HepG2 (cell line): ENCODE measurements around the gene OR10A3. TPM values are rescaled to one million over a fixed set of nuclear protein-coding genes. Genes with fewer than 3 reads are reported as not detected.

Source experiments
- ATAC-seq: fragments of 200-7000 bp; cut with Tn5 transposase; 3 replicates; pipeline ENCODE4 v1.9.1; 2020; ENCODE audit warnings: mild to moderate bottlenecking, moderate library complexity
- BruUV-seq: library from RNA; stranded (reverse); fragments of 400-500 nt; replicated peaks from 2 replicates; lab custom pipeline; 2021; lab: Mats Ljungman, UMichigan
- CTCF ChIA-PET: fragments of 300-600 bp; formaldehyde crosslinking; extraction: SDS; loops from one replicate; lab custom pipeline; 2021; ENCODE audit warnings: low total read pairs, inconsistent platforms, low intra/inter-chr PET ratio; lab: Yijun Ruan, JAX
- POLR2A ChIA-PET: fragments of 350-600 bp; sonication (Branson Sonifier 250); formaldehyde crosslinking; loops from one replicate; lab custom pipeline; 2020; ENCODE audit warnings: antibody characterized with exemption, inconsistent platforms; lab: Yijun Ruan, JAX
- DNase-seq: peaks from one replicate; pipeline ENCODE4 v3.0.0-alpha.2; 2015; ENCODE audit warnings: low spot score
- FAIRE-seq: peaks from 3 replicates; lab custom pipeline; 2011; peaks lifted over from hg19 to GRCh38; lab: Jason Lieb, UNC
- H2AFZ ChIP-seq: one replicate; pipeline ENCODE4 v1.6.1; 2011; ENCODE audit warnings: low read length, inconsistent platforms
- H3K27ac ChIP-seq: fragments of 300-600 bp; 3 replicates; pipeline ENCODE4 v1.8.0; 2011; ENCODE audit warnings: mixed run types, mild to moderate bottlenecking, mixed read lengths, low read length, inconsistent platforms; ENCODE audit not compliant: insufficient read depth; ENCODE audit errors: extremely low read length
- H3K27me3 ChIP-seq, 2 experiments: fragments of 200-600 bp in 1 of 2; 2 replicates in 1 of 2; 3 replicates in 1 of 2; pipeline versions ENCODE4 v1.6.0 to v1.8.0; 2011; ENCODE audit warnings: low read length in 2 of 2, mild to moderate bottlenecking in 2 of 2, moderate library complexity in 2 of 2, inconsistent platforms in 1 of 2; ENCODE audit not compliant: insufficient read depth in 2 of 2, control insufficient read depth in 1 of 2
- H3K36me3 ChIP-seq, 2 experiments: fragments of 200-600 bp in 1 of 2; replicated peaks in 1 of 2; 2 replicates in 1 of 2; 3 replicates in 1 of 2; pipeline versions ENCODE4 v1.5.1 to v1.8.0; 2011; ENCODE audit warnings: low read length in 2 of 2, inconsistent platforms in 1 of 2; ENCODE audit not compliant: insufficient read depth in 2 of 2, control insufficient read depth in 1 of 2
- H3K4me1 ChIP-seq: 2 replicates; pipeline ENCODE4 v1.5.1; 2012; ENCODE audit warnings: low read length, inconsistent platforms; ENCODE audit not compliant: insufficient read depth
- H3K4me2 ChIP-seq: 2 replicates; pipeline ENCODE4 v1.6.0; 2011; ENCODE audit warnings: low read depth, low read length, inconsistent platforms
- H3K4me3 ChIP-seq, 3 experiments: fragments of 200-600 bp in 1 of 3; sonication (generic), shearing (Covaris generic) in 1 of 3; replicated peaks in 1 of 3; 2 replicates each; pipeline ENCODE4 v1.5.1; 2011 to 2016; ENCODE audit warnings: low read length in 3 of 3, inconsistent platforms in 2 of 3, low read depth in 2 of 3, mild to moderate bottlenecking in 2 of 3, control low read depth in 1 of 3, mixed read lengths in 1 of 3; ENCODE audit not compliant: insufficient read depth in 1 of 3
- H3K79me2 ChIP-seq: one replicate; pipeline ENCODE4 v1.6.1; 2011; ENCODE audit warnings: low read length, inconsistent platforms; ENCODE audit not compliant: insufficient read depth
- H3K9ac ChIP-seq: 2 replicates; pipeline ENCODE4 v1.6.0; 2011; ENCODE audit warnings: mild to moderate bottlenecking, low read depth, low read length, inconsistent platforms; ENCODE audit not compliant: insufficient read depth
- H3K9me3 ChIP-seq: 2 replicates; pipeline ENCODE4 v1.5.1; 2012; ENCODE audit warnings: mild to moderate bottlenecking, low read length
- H4K20me1 ChIP-seq: 2 replicates; pipeline ENCODE4 v1.6.0; 2011; ENCODE audit warnings: inconsistent platforms, mild to moderate bottlenecking, low read length, moderate library complexity; ENCODE audit not compliant: insufficient read depth
- CENPT ChIP-seq: sonication (generic); formaldehyde crosslinking; IDR thresholded peaks from 2 replicates; pipeline ENCODE4 v1.8.0; 2022; ENCODE audit warnings: low read depth, mild to moderate bottlenecking, moderate library complexity, missing genetic modification reagents
- DR1 ChIP-seq: sonication (generic); formaldehyde crosslinking; IDR thresholded peaks from 2 replicates; pipeline ENCODE4 v1.8.0; 2021; ENCODE audit warnings: mild to moderate bottlenecking, missing genetic modification reagents, inconsistent platforms
- JUN ChIP-seq: sonication (generic); formaldehyde crosslinking; IDR thresholded peaks from 2 replicates; pipeline ENCODE4 v1.4.0; 2020; ENCODE audit warnings: mild to moderate bottlenecking, missing genetic modification reagents
- KLF6 ChIP-seq: IDR thresholded peaks from 2 replicates; pipeline ENCODE4 v1.8.0; 2016; ENCODE audit warnings: missing biosample characterization, missing genetic modification reagents
- XRCC5 ChIP-seq: fragments of 200-400 bp; formaldehyde crosslinking; optimal IDR thresholded peaks from 2 replicates; pipeline ENCODE3; 2017; ENCODE audit warnings: mild to moderate bottlenecking, low read length
- ZGPAT ChIP-seq: IDR thresholded peaks from 2 replicates; pipeline ENCODE4 v1.6.1; 2016; ENCODE audit warnings: mild to moderate bottlenecking
- ZNF207 ChIP-seq: fragments of 450-650 bp; IDR thresholded peaks from 2 replicates; pipeline ENCODE4 v1.6.1; 2016; ENCODE audit warnings: antibody characterized with exemption, borderline replicate concordance
- ZNF337 ChIP-seq: sonication (generic); formaldehyde crosslinking; IDR thresholded peaks from 2 replicates; pipeline ENCODE4 v1.5.1; 2020; ENCODE audit warnings: missing genetic modification reagents, low read depth, mild to moderate bottlenecking, borderline replicate concordance
- ZNF577 ChIP-seq: sonication (generic); formaldehyde crosslinking; IDR thresholded peaks from 2 replicates; pipeline ENCODE4 v1.4.0; 2020; ENCODE audit warnings: mild to moderate bottlenecking, low read depth, missing genetic modification reagents, borderline replicate concordance
- ZNF672 ChIP-seq: sonication (generic); formaldehyde crosslinking; IDR thresholded peaks from 2 replicates; pipeline ENCODE4 v1.8.1; 2022; ENCODE audit warnings: missing genetic modification reagents
- ZSCAN29 ChIP-seq: sonication (generic); formaldehyde crosslinking; conservative IDR thresholded peaks from 2 replicates; pipeline ENCODE4 v1.4.0; 2020; ENCODE audit warnings: mild to moderate bottlenecking, missing genetic modification reagents
- WGBS: methylation state at CpG from one replicate; pipeline ENCODE4 v1.1.6; 2017; ENCODE audit warnings: low lambda C conversion rate; 5-methylcytosine and 5-hydroxymethylcytosine counted together
- in situ Hi-C: cut with HindIII; loops from 2 replicates; pipeline ENCODE4 v1.10.0; 2017; ENCODE audit warnings: low pct_unique_long_range_greater_than_20kb; ENCODE audit not compliant: extremely low pct_ligation_motif_present
- intact Hi-C: fragments of 100-400 bp; cut with micrococcal nuclease; formaldehyde crosslinking; loops from one replicate; pipeline ENCODE4 v1.10.0; 2022; ENCODE audit not compliant: unreplicated experiment
- polyA plus RNA-seq, 8 experiments: library from polyadenylated mRNA; depleted of rRNA in 3 of 8; stranded (reverse) in 7 of 8; unstranded in 1 of 8; fragments of >200 nt; fragmentation: Illumina TruSeq in 4 of 8; extraction: Trizol in 4 of 8; gene quantifications; 2 replicates each; pipeline versions ENCODE4 v1.2.1 to v1.2.3, GENCODE V29; 2011 to 2016; ENCODE audit warnings: low read depth in 4 of 8, missing spikeins in 1 of 8, mixed read lengths in 1 of 8; ENCODE audit not compliant: insufficient read depth in 1 of 8
- total RNA-seq, 5 experiments: library from RNA; depleted of rRNA; stranded (reverse); fragments of >200 nt; fragmentation: Illumina TruSeq; extraction: Trizol; gene quantifications; 2 replicates each; pipeline ENCODE4 v1.2.3, GENCODE V29; 2016; ENCODE audit warnings: low read depth in 1 of 5
- TF ChIP-seq, protein P1 (sequence below): sonication (generic); formaldehyde crosslinking; IDR thresholded peaks from 2 replicates; pipeline ENCODE4 v1.5.1; 2020; ENCODE audit warnings: mild to moderate bottlenecking, missing genetic modification reagents
- TF ChIP-seq, protein P2 (sequence below): sonication (generic); formaldehyde crosslinking; IDR thresholded peaks from 2 replicates; pipeline ENCODE4 v1.5.1; 2020; ENCODE audit warnings: missing genetic modification reagents, mild to moderate bottlenecking, borderline replicate concordance

OR10A3 gene
- total and polyA plus RNA-seq, 2 of the 13 experiments (the other 11 are each of a cell fraction or from before 2014, with no cell fraction given) = not detected

GRCh38 chr11:7892059-7892699, 49.3 kb downstream of the OR10A3 start:
- FAIRE-seq = no peak
- peaks cover 0 to 4% of the 10 kb centered on the region in 2 experiments; a peak in 1 of 5 replicates for H3K27me3 ChIP-seq
- no TSS peak for BruUV-seq
- H3K36me3 ChIP-seq = no peaks in the 10 kb centered on the region
- H3K4me3 ChIP-seq = no peak overlapping the region
- in situ Hi-C loops = loop anchor here (5.0 kb wide), 1 partner anchor 95 kb away; the partner anchor contains the start of gene EIF3F
- H4K20me1 ChIP-seq = no peaks in the 10 kb centered on the region
- H3K4me1 ChIP-seq = peaks cover 9% of the 10 kb centered on the region; the same call in 1 of the 2 replicates
- no peak for ATAC-seq
- H3K27ac ChIP-seq = no peak overlapping the region
- H3K9me3 ChIP-seq = no peaks in the 10 kb centered on the region
- ChIA-PET CTCF (interaction anchor here (2.9 kb wide), 1 partner anchor 95 kb away, joined by 31 read pairs; the partner anchor contains the start of gene EIF3F), POLR2A (interaction anchor here (1.5 kb wide), 1 partner anchor 95 kb away, joined by 6 read pairs; the partner anchor contains the start of gene EIF3F)
- no peak overlapping the region for H2AFZ ChIP-seq
- no peak for DNase-seq
- H3K79me2 ChIP-seq = no peaks in the 10 kb centered on the region
- H3K9ac ChIP-seq = no peak overlapping the region
- WGBS = 2% methylated on average over 6 of the region's 6 CpGs
- no peak overlapping the region for H3K4me2 ChIP-seq
- intact Hi-C loops = loop anchor here (1.0 to 10.0 kb wide), 2 partner anchors 95 to 203 kb away; partner anchors contain the start of gene EIF3F
- TF ChIP-seq ZGPAT (CRISPR knock-in tag) = no peak
- TF ChIP-seq CENPT (CRISPR knock-in tag) = no peak
- no peak for TF ChIP-seq DR1 (CRISPR knock-in tag)
- TF ChIP-seq, protein P1, sequence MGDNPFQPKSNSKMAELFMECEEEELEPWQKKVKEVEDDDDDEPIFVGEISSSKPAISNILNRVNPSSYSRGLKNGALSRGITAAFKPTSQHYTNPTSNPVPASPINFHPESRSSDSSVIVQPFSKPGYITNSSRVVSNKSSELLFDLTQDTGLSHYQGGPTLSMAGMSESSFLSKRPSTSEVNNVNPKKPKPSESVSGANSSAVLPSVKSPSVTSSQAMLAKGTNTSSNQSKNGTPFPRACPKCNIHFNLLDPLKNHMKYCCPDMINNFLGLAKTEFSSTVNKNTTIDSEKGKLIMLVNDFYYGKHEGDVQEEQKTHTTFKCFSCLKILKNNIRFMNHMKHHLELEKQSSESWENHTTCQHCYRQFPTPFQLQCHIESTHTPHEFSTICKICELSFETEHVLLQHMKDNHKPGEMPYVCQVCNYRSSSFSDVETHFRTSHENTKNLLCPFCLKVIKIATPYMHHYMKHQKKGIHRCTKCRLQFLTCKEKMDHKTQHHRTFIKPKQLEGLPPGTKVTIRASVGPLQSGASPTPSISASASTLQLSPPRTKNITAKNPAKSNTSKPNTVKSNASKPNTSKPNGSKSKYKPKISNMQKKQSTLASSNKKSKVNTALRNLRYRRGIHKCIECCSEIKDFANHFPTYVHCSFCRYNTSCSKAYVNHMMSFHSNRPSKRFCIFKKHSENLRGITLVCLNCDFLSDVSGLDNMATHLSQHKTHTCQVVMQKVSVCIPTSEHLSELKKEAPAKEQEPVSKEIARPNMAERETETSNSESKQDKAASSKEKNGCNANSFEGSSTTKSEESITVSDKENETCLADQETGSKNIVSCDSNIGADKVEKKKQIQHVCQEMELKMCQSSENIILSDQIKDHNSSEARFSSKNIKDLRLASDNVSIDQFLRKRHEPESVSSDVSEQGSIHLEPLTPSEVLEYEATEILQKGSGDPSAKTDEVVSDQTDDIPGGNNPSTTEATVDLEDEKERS (CRISPR knock-in tag) = no peak
- TF ChIP-seq ZNF672 = no peak
- no peak for TF ChIP-seq ZNF577
- no peak for TF ChIP-seq ZNF207
- TF ChIP-seq KLF6 = no peak
- TF ChIP-seq ZSCAN29 (CRISPR knock-in tag) = no peak
- no peak for TF ChIP-seq JUN (CRISPR knock-in tag)
- TF ChIP-seq ZNF337 (CRISPR knock-in tag) = no peak
- TF ChIP-seq, protein P2, sequence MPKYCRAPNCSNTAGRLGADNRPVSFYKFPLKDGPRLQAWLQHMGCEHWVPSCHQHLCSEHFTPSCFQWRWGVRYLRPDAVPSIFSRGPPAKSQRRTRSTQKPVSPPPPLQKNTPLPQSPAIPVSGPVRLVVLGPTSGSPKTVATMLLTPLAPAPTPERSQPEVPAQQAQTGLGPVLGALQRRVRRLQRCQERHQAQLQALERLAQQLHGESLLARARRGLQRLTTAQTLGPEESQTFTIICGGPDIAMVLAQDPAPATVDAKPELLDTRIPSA (CRISPR knock-in tag) = no peak
- no peak for TF ChIP-seq XRCC5
